Stimulated activated naive CD8-positive, alpha-beta T cell treated with anti-CD3 and anti-CD28 coated beads, Interleukin-15, Interleukin-2, amounts not matched to agents 100 U/mL and 50 U/mL, for 24 hours (primary cell): Measurements from ENCODE around the gene LSG1.
A peak's percentile ranks its signal among the peaks of the same experiment; 100 is the strongest.

ENCODE experiments used
- ATAC-seq: fragments of 150-1000 bp; cut with Tn5 transposase; one replicate; pipeline ENCODE4 v1.10.0; 2021
- DNase-seq: peaks from one replicate; pipeline ENCODE4 v3.0.0; 2021

The LSG1 gene

DNA sequence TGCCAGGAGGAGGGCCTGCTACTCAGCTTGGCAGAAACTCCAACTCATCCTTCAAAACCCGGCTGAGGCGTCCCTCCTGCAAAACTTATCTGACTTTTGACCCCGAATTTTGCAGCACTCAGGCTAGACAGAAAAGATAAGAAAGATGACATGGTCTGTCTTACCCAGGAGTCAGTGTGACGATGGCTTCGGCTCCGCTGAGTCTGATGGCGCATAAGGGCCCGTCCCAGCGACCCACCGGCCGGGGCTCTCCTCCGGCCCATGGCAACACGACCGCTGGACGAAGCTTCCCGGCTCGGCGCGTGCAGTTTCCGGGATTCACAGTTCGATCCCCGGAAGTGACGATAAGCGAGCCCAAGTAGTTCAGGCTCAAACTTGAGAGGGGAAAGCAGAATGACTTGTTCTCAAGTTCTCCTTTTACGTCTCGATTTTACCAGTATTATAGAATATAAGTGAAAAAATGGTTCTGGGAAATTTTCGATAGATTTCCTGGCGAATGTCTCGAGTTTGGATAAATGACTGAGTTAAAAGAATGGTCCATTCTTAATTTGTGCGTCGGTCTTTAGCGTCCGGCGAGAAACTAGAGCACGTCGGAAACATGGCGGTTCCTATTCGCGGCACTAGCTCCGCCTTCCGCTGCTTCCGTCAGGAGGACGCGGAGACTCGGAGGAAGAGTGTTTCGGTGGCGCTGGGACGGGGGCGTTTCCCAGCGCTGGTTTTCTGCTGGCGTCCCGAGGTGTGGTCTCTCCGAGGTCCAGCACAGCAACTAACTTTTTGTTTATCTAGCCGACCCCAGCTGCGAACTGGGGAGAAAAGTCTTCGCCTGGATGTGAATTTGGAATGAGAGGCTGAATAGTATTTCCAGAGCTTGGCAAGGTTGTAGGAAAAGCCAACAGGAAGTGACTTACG is at the start of gene LSG1:
TSS of gene LSG1 (minus strand) at position 292 of the 909 bp plus-strand sequence. CDS start at position 263, 29 bp downstream.
- ATAC-seq (peak; percentile 85), DNase-seq (peak; percentile 89)

DNA sequence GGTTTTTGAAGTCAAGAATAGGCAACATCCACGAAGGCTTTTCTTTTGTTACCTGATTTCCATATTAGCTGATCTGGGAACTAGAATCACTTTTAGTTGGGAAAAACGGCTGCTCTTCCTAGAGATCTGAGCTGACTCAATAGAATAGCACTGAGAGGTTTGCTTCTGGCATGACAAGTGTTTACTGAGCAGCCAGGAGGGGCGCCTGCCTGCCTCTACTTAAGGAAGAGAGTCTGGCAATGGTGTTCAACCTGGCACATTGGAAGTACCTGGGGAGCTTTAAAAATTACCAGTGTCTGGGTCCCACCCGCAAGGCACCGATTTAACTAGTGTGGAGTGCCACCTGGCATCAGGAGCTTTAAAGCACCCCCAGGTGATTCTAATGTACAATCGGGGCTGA is 48.1 kb upstream of the LSG1 start:
- no peak for DNase-seq
- ATAC-seq, result no peak

DNA sequence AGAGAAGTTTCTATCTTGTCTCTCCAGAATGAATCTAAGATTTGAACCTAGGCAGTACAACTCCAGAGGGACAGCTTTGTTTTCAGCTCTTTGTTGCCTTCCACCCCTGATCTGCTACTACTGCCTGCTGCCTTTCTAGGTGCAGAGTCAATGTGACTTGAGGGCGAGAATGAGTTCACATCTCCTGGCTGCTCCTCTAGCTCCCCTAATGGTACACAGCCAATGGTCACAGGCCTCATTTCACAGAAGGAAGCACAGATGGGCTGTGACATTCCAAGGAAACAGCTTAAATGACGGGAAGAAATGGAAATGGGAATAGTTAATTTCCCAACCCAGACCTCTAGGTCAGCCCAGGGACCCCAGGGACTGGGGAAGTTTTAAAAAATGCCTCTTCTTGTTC is 46.1 kb upstream of the LSG1 start:
- DNase-seq, result no peak
- no peak for ATAC-seq

- ATAC-seq (peak; percentile 63), DNase-seq (no peak)
Measured at GRCh38 chr3:194715022-194715800, 43.2 kb upstream of the LSG1 start.

DNA sequence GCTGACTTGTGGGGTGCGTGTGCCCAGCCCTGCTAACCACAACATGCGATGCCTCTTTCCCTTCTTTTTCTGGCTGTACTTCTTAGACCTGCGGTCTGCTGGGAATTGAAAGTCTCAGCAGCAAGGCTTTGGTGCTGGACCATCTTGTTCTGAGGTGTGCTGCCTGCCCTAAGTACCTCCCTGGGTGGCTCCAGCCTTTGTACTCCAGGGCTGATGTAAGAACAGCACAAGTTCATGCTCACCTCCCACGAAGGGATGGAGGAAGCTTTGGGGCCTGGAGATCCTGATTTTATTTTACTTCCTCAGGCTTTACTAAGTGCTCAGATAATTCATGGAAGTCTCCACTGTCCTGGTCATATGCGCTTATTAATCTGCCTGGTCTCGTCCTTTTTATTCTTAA is 42.6 kb upstream of the LSG1 start:
- ATAC-seq, result no peak
- no peak for DNase-seq

DNA sequence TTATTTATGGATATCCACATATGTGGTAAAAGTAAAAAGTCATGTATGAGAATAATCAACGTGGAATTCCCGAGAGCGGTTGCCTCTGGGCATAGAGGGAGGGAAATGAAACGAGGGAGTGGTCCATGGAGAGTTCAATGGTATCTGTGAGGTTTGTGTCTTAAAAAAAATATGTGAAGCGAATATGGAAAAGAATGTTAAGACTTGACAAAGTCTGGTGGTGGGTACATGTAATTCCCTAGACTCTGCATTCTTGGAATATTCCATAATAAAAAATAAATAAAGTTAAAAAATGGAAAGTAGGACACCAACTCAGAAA is 42.1 kb upstream of the LSG1 start:
- DNase-seq (no peak), ATAC-seq (no peak)

- ATAC-seq (no peak), DNase-seq (no peak)
Measured at GRCh38 chr3:194713299-194714136, 41.5 kb upstream of the LSG1 start.

- ATAC-seq (no peak), DNase-seq (no peak)
Measured at GRCh38 chr3:194711913-194712312, 39.9 kb upstream of the LSG1 start.

DNA sequence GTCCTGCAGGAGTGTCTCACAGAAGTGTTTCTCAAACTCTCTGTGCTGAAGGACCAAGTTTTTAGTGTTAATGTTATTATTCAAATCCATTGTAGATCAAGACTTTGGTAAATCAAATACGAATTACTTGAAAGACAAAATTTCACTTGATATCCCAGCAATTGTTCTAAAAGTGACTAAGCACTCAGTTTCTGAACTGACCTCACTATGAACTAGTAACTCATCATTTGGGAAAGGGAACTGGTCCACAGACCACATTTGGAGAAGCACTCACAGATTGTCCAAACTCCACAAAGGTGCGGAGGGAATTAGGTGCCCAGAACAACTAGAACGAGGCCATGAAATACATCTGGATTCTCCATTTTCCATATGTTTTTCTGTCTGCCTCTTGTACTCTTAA is 39.3 kb upstream of the LSG1 start:
- ATAC-seq (no peak), DNase-seq (no peak)

DNA sequence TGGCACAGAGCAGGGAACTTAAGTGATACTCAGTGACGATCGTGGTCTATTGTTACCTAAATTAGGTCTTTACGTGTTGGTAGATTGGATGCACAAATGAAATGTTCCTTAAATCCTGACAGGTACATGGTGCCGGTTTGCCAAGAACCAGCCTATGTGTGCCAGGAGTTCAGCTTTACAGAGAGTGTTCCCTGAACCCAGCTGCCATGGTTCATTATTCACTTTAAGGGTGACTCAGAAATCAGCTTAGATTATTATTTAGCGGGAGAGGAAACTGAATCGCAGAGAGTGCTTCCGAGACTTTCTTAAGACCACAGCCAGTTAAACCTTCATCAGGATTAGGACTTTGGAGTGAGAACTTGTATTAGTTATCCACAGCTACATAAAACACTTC is 35.2 kb upstream of the LSG1 start:
- DNase-seq (no peak), ATAC-seq (no peak)

DNA sequence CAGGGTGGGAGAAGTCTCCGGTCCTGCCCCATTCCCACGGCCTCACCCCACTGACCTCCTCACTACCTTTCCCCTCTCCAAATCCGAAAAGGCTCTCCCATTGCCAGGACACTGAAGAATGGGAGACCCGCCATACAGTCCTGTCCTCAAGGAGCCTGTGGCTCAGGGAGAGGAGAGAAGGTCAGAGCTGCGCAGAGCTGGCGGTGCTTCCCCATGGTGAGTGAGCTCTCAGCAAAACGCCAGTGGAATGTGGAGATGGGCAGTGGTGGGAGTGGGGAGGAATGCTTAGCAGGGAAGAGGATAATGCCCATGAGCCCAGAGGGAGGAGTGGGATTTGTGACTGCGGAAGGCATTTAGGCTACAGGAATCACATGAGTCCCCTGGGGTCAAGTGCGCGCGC is 33.8 kb upstream of the LSG1 start:
- ATAC-seq, result no peak
- DNase-seq, result no peak

- ATAC-seq, result no peak
- no peak for DNase-seq
Measured at GRCh38 chr3:194705227-194705626, 33.2 kb upstream of the LSG1 start.

DNA sequence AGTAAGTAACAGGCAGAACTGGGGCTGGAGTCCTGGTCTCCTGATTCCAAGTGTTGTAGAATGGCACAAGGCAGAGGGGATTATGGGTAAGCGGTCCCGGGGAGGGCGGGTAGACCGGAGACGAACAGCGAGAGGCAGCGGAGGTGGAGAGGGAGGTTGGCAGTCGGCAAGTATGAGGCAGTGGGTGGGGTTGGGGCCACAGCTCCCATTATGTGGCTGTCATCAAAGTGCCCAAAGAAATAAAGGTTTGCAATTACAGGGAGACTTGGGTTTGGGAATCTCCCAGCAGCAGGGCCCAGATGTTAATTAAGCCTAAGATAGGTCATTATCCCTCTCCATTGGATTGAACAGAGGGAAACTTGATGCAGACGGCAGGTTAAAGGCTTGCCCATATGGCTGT is 30.6 kb upstream of the LSG1 start:
- ATAC-seq, result no peak

DNA sequence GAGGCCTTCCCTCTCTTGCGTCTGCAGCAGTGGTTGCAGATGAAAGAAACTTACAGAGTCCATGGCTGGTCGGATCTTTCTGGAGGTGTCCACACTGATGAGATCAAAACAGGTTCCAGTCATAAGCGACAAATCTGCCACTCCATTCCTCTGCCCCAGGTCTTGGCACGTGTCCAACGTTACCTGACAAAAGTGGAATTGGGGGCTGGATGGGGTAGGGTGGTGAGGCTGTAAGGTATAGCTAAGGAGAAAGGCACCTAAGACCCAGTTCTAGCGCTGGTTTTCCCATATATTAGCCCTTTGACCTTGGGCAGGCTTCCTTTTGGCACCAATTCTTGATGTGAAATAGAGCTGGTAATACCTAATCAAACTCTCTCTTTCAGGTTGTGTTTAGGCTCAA is 24.7 kb upstream of the LSG1 start:
- no peak for ATAC-seq
- no peak for DNase-seq

More for the DNA sequence above, 30.6 kb upstream of the LSG1 start:
- no peak for DNase-seq

GRCh38 chr3:194691481-194692283 is 19.7 kb upstream of the LSG1 start:
- DNase-seq, result no peak
- no peak for ATAC-seq

DNA sequence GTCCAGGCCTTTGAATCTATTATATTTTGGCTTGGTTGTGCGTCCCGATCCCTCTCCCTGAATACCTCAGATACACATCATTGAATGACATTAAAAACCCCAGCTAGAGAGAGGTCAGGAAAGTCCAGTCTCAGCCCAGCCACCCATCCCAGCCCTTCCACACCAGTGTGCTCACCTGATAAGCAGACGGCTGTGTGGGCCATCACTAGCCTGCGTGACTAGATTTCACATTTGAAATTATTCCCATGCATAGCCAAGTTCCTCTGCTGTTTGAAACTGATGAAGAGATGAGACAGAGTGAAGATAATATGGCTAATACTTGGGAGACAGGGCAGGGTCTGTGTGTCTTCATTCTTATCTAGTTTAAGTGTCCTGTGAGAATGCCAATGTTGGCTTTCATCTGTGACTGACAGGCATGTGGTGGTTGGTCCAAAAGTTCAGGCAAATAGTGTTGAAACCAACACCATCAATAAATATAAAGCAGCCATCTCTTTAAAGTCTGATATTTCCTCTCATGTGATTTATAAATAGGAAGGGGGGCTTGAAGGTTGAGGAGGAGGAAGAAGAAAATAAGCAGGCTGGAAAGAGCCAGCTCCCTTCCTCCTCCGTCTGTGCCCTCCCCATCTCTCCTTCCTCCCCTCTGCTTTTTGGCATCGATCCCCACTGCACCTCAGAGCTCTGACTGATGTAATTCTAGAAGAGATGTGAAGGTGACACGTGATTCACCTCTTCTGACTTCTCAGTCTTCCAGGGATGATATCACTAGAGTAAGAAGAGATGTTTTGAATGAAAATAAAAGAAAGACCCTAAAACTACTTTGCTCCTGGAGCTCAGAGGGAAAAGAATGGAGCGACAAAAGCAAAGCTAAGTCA is 18.7 kb upstream of the LSG1 start:
- DNase-seq, result no peak
- no peak for ATAC-seq

DNA sequence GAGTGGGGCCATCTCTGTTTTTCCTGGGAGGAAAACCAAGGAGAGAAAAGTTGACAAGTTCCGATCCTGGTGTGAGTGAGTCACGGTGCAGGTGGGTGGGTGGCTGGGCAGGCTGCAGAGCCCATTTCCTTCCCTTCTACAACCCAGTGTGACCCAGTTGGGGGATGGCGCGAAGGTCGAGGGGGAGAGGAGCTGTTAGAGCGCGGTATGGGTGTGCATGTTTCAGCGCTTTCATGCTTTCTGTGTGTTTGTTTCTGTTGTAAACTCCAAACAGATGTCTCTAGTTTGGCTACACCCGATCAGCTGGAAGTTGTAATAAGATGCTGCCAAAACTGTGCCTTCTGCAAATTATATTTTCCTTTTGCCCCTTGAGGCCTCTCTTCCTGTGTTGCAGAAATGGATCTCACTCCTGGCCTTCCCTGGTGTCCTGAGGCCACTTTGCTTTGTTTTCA is 17.5 kb upstream of the LSG1 start:
- DNase-seq (peak; percentile 49), ATAC-seq (no peak)

DNA sequence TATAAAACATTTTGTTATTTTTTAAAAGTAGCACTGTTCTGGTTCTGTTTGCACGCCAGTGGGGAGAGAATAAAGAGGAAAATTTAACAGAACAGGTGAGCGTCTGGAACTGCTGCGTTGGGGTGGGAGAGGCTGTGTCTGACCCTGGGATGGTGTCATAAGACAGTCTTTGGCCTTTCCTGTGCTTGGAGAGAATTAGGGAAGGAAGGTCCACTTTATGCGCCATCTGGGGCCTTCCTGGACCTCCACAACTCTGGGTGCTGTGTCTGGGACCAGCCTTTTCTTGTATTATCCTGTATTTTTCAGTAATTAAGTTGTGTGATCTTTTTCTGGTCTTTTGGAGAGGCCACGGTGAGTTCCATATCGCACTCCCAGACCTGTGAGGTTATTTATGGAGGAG is 17.0 kb upstream of the LSG1 start:
- no peak for ATAC-seq
- DNase-seq, result no peak

GRCh38 chr3:194688200-194688740 is 16.3 kb upstream of the LSG1 start:
- DNase-seq (peak; percentile 44), ATAC-seq (peak; percentile 20)

DNA sequence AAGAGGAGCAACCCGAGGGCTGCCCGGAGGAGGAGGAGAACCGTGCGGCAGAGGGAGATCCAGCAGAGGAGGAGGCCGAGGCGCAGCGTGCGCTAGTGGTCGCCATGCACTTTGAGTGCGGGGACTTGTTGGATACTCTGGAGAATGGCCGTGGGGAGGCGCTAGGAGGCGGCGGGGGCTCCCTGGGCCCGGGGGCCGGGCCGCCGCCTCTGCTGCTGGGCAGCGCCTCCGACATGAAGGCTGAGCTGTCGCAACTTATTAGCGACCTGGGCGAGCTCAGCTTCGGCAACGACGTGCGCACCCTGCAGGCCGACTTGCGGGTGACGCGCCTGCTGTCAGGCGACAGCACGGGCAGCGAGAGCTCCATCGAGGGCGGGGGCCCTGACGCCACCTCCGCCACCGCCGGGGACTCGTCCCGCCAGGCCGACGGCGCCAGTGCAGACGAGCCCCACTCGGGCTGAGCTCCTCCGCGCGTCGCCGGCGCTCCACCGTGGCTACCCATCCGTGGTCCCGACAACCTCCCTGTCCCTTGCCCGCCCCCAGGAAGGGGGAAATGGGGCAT is 15.7 kb upstream of the LSG1 start:
- ATAC-seq (peak; percentile 53), DNase-seq (peak; percentile 81)
